T-helper 1 cell treated with Interleukin-12 subunit alpha and Interleukin-12 subunit beta and Interleukin-4 antibody, amounts not matched to agents 30 μg/mL and 1 μg/mL, for 36 hours (primary cell): ENCODE measurements around the gene LRP1B.
"Not testable (repeated sequence)": the region's sequence is repeated elsewhere in the genome, so short reads cannot be mapped to it uniquely, and the experiment has no call there.

Experiments used
- H3K27ac Mint-ChIP-seq: one replicate; pipeline ENCODE4 v1.8.0; 2021; ENCODE audit warnings: mild to moderate bottlenecking, mixed read lengths
- H3K27me3 Mint-ChIP-seq: one replicate; pipeline ENCODE4 v1.8.0; 2021; ENCODE audit warnings: low read depth, mixed read lengths
- H3K36me3 Mint-ChIP-seq: one replicate; pipeline ENCODE4 v1.8.0; 2021; ENCODE audit warnings: low read depth, mixed read lengths
- H3K4me1 Mint-ChIP-seq: one replicate; pipeline ENCODE4 v1.8.0; 2021; ENCODE audit warnings: low read depth, mixed read lengths
- H3K4me3 Mint-ChIP-seq: one replicate; pipeline ENCODE4 v1.8.0; 2021; ENCODE audit warnings: mild to moderate bottlenecking, moderate library complexity, mixed read lengths
- H3K9me3 Mint-ChIP-seq: one replicate; pipeline ENCODE4 v1.8.0; 2021; ENCODE audit warnings: mixed read lengths

LRP1B gene

DNA sequence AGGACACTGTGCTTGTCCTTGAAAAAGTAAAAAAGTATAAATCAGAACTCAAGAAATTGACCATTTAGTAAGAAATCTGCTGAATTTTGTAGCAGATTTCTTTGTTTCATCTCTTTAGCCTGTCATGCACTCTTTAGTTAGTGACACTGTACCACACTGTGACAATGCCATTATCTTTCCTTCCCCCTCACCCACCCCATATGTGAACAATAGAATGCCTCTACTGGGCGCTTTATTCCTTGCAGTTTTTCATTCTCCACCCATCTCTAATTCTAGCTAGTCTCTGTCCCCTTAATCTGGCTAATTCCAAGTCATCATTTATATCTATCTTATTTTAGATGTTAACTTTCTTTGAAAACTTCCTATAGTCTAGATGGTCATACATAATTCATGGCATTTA, 241.0 kb downstream of the LRP1B start:
- Mint-ChIP-seq H3K27me3 (no peaks in the 10 kb centered on the region), H3K4me1 (no peaks in the 10 kb centered on the region), H3K36me3 (no peaks in the 10 kb centered on the region), H3K27ac (no peak overlapping the region), H3K4me3 (no peak overlapping the region), H3K9me3 (peaks cover 3% of the 10 kb centered on the region)

DNA sequence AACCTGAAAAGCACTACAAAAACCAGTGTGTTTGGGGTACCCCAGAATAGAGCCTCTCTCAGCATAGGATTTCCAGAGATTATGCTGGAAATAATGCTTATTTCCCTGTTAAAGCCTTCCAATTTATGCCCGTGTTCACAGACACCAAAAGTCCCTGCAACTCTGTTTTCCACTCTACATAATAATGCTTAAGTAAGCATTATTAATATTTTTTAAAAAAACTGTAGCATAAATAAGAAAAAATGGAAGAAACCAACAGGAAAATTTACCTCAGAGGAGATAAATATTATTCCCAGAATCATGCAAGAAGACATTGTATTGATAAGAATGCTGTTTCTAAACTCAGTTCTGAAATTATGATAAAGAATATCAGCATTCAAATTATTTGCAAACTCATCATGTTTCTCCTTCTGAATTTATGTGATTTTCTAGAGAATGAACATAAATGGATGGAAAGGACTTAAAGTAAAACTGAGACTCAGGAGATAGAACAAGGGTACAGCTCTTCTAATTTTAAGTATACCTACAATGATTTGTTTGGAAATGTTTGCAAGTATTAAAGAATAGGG, 241.7 kb downstream of the LRP1B start:
- Mint-ChIP-seq H3K27ac (no peak overlapping the region), H3K4me3 (no peak overlapping the region), H3K36me3 (no peaks in the 10 kb centered on the region), H3K4me1 (no peaks in the 10 kb centered on the region), H3K27me3 (no peaks in the 10 kb centered on the region), H3K9me3 (peaks cover 3% of the 10 kb centered on the region)

DNA sequence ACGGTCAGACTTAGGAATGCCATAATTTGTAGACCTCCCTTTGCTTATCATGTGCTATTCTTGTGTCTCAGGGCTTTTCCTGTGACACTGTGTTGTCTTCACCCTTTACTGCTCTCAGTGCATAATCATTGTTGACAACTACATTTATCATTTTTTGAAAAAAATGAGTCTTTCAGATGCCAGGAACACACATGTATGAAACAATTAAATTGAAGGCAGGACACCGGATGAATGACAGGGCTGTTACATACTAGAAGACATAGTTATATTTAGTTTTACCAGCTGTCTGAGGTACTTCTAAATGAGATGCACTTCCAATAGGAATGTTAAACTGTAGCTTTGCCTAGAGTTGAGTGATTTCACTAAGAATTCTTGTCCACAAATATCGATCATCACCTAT, 243.5 kb downstream of the LRP1B start:
- no peaks in the 10 kb centered on the region for H3K4me1 Mint-ChIP-seq
- no peaks in the 10 kb centered on the region for H3K27me3 Mint-ChIP-seq
- no peak overlapping the region for H3K27ac Mint-ChIP-seq
- H3K9me3 Mint-ChIP-seq, result peaks cover 3% of the 10 kb centered on the region
- H3K36me3 Mint-ChIP-seq, result no peaks in the 10 kb centered on the region
- no peak overlapping the region for H3K4me3 Mint-ChIP-seq

DNA sequence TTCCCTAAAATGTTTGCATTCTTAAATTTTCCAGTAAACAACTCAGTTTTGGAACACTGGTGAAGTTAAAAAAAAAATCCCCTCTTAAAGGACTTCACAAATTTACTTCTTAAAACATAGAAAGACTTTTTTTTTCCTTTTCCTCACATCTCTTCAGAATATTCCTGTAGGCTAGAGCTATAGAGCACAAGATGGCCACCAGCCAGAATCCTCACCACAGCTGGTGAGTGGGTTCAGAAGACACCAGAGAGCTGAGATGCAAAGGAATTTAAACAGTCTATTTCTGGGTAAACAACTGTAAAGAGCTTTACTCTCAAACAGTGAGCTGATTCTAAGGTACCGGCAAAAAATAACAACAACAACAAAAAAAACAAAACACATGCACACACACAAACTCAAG, 252.8 kb downstream of the LRP1B start:
- Mint-ChIP-seq H3K9me3 (no peaks in the 10 kb centered on the region), H3K36me3 (no peaks in the 10 kb centered on the region), H3K4me1 (no peaks in the 10 kb centered on the region), H3K27ac (no peak overlapping the region), H3K27me3 (no peaks in the 10 kb centered on the region), H3K4me3 (no peak overlapping the region)

DNA sequence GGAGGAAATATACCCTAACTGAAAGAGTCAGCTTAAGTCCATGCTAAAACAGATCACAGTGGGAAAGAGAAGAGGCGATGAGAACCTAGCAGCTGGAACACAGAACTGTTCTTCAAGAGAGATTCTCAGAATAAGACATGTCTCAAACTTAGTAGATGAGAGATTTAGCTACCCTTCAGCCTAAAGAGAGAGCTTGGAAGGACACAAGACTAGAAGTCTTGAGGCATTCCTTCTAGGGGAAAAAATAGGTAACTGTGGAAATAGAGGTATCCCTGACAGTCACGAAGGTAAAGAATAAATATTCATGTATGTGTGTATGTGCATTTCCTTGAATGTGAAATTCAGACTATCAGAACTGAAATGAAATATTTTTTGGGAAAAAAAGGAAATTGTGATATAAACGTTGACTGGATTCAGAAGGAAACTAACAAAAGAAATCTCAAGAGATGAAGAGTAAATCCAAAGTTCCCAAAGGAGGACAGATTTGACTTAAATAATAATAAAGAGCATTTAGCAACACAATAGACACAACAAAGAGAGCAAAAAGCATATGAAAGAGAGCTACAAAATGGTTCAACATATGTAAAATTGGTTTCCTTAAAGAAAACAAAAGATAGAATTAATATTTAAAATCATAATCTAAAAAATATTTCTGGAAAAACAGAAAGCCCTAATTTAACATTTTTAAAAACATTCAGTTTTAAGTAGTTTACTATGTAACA, 258.7 kb downstream of the LRP1B start:
- H3K4me3 Mint-ChIP-seq, result no peak overlapping the region
- H3K27ac Mint-ChIP-seq, result no peak overlapping the region
- no peaks in the 10 kb centered on the region for H3K4me1 Mint-ChIP-seq
- no peaks in the 10 kb centered on the region for H3K36me3 Mint-ChIP-seq
- H3K9me3 Mint-ChIP-seq, result no peaks in the 10 kb centered on the region
- no peaks in the 10 kb centered on the region for H3K27me3 Mint-ChIP-seq

DNA sequence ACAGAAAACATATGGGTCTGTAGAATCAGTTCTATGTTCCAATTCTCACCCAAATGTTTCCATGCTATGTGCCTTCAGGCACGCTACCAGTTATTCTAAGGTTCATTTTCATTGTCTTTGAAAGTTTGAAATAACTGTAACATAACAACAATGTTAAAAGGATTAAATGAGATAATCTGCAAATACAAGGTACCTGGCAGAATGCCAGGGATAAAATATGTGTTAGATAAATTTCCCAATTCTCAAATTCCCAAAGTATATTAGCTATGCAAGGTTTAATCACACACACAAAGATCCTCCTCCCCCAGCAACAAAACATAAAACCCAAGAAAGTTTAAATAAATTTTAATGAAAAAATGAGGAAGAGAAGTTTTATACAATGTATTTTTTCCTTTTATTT, 261.2 kb downstream of the LRP1B start:
- Mint-ChIP-seq H3K9me3 (peaks cover 3% of the 10 kb centered on the region), H3K4me1 (no peaks in the 10 kb centered on the region), H3K4me3 (no peak overlapping the region), H3K27ac (no peak overlapping the region), H3K36me3 (no peaks in the 10 kb centered on the region), H3K27me3 (no peaks in the 10 kb centered on the region)

DNA sequence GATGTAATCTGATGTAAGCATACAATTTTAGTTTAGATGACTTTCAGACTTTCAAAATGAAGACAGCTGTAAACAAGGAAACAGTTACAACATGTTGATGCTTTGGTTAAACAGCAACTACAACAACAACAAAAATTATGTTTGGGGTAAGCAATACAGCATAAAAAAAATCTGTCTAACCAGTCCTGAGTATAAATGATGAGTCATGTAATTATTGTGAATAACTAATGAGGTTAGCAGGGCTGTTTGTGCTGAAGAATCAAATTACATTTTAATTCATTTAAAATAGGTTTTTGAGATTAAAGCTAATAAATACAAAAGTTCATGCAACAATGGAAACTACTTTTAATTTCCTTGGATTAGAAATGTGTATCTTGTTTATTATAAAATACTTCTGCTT, 266.9 kb downstream of the LRP1B start:
- H3K4me1 Mint-ChIP-seq, result no peaks in the 10 kb centered on the region
- no peak overlapping the region for H3K27ac Mint-ChIP-seq
- no peaks in the 10 kb centered on the region for H3K27me3 Mint-ChIP-seq
- H3K36me3 Mint-ChIP-seq, result no peaks in the 10 kb centered on the region
- H3K4me3 Mint-ChIP-seq, result no peak overlapping the region
- peaks cover 9% of the 10 kb centered on the region for H3K9me3 Mint-ChIP-seq

DNA sequence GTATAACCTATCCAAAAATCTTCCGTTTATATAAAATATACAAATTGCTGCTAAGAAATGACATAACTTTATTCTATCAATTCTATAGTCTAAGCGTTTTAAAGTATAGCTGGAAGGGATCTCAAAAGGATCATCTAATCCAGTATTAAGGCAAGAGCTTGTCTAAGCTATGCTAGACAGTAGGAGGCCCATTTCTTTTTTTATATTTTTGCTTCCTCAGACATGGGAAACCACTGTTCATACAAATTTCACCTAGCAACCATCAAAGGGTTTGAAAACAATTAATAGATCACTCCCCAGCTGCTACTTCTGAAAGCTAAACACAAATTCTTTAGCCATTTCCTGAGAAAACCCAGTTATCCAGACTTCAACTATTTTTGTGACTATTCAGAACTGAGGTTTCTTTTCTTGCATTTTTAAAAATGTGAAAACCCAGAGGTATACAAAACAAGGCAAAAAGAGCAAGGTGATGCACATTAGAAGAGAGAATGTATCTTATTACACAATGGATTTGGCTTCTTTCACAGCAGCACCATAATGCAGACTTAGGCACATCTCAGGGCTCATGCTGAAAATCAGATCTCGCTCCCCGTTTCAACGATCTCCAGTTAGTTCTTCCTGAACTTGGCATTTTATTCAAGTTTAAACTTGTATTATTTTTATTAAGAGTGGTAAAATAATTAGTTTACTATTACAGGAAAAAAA, 274.4 kb downstream of the LRP1B start:
- no peak overlapping the region for H3K27ac Mint-ChIP-seq
- peaks cover 3% of the 10 kb centered on the region for H3K9me3 Mint-ChIP-seq
- H3K36me3 Mint-ChIP-seq, result no peaks in the 10 kb centered on the region
- no peaks in the 10 kb centered on the region for H3K4me1 Mint-ChIP-seq
- no peaks in the 10 kb centered on the region for H3K27me3 Mint-ChIP-seq
- H3K4me3 Mint-ChIP-seq, result no peak overlapping the region

DNA sequence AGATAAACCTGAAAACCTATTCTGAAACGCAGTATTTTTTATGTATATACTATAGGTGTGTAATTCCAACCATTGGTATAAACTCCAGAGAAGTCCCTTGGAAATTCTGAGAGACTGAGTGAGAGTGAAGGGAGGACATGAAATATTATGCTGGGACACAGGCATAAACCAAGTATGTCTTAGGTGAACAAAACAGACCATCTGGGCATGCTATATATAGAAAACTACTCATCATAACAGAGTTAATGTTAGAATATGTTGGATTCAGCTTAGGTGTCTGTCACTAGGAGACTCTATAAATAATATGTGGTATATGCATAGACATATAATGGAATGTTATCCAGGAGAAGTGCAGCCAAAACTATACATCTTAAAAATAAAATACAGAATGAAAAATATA, 282.6 kb downstream of the LRP1B start:
- H3K27ac Mint-ChIP-seq, result no peak overlapping the region
- H3K27me3 Mint-ChIP-seq, result no peaks in the 10 kb centered on the region
- no peaks in the 10 kb centered on the region for H3K4me1 Mint-ChIP-seq
- no peak overlapping the region for H3K4me3 Mint-ChIP-seq
- no peaks in the 10 kb centered on the region for H3K36me3 Mint-ChIP-seq
- H3K9me3 Mint-ChIP-seq, result no peaks in the 10 kb centered on the region

DNA sequence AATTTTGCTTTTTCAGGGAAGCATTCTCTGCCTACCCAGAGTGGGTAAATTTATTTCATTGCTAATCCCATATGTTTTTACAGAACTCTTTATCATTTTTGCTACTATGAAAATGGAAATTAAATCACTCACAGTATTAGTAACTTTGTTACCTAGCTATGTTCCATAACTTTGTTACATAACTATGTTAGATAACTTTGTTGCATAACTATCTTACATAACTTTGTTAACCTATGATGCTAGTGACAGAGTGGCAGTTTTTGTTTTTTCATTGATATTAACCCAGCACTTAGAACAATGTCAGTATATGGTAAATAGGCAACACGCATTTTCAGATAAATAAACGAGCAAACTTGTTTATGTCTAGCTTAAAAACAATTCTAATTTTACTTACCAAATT, 286.6 kb downstream of the LRP1B start:
- H3K36me3 Mint-ChIP-seq, result no peaks in the 10 kb centered on the region
- H3K27me3 Mint-ChIP-seq, result no peaks in the 10 kb centered on the region
- H3K27ac Mint-ChIP-seq, result no peak overlapping the region
- H3K9me3 Mint-ChIP-seq, result no peaks in the 10 kb centered on the region
- H3K4me1 Mint-ChIP-seq, result no peaks in the 10 kb centered on the region
- no peak overlapping the region for H3K4me3 Mint-ChIP-seq

DNA sequence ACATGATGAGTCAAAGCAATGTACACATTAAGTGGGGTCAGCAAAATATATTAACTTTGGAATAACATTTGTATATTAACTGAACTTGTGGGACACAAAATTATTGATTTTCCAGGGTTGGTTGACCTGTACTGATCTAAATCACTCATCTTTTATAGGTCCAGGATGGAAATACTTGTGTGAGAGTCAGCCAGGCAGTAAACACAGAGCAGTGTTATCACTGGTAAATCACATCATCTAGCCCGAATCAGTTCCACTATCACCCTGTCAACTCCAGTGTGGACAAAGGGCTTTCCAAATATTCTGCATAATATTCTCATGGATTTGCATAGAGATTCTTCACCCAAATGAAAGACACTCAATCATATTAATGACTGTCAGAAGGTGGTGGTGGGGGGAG, 295.7 kb downstream of the LRP1B start:
- no peaks in the 10 kb centered on the region for H3K9me3 Mint-ChIP-seq
- no peaks in the 10 kb centered on the region for H3K36me3 Mint-ChIP-seq
- no peaks in the 10 kb centered on the region for H3K4me1 Mint-ChIP-seq
- H3K27ac Mint-ChIP-seq, result no peak overlapping the region
- H3K27me3 Mint-ChIP-seq, result no peaks in the 10 kb centered on the region
- H3K4me3 Mint-ChIP-seq, result no peak overlapping the region

DNA sequence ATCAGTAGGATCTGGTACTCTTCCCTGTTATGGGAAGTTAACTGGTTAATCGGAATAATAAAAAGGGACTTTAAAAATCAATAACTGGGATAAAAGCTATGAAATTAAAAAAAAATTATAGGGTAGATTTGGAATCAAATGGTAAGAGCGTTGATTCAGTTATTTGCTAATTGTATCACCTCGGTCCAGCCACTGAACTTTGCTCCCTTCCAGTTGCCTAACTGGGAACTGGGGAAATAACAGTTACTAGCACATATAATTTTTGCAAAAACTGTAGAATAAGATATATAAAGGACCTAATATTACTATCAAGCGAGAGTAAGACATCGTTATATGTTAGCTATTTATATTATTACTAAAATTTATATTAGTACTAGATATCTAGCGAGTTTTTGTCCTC, 302.1 kb downstream of the LRP1B start:
- Mint-ChIP-seq H3K36me3 (no peaks in the 10 kb centered on the region), H3K27ac (no peak overlapping the region), H3K4me1 (no peaks in the 10 kb centered on the region), H3K4me3 (no peak overlapping the region), H3K27me3 (no peaks in the 10 kb centered on the region), H3K9me3 (no peaks in the 10 kb centered on the region)

DNA sequence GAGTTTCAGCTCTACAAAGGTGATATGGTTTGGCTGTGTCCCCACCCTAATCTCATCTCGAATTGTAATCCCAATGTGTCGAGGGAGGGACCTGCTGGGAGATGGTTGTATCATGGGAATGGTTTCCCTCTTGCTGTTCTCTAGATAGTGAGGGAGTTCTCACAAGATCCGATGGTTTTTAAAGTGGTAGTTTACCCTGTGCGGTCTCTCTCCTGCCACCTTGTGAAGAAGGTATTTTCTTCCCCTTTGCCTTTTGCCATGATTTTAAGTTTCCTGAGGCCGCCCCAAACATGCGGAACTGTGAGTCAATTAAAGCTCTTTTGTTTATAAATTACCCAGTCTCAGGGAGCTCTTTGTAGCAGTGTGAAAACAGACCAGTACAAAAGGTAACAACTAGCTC, 306.0 kb downstream of the LRP1B start:
- no peaks in the 10 kb centered on the region for H3K9me3 Mint-ChIP-seq
- no peak overlapping the region for H3K4me3 Mint-ChIP-seq
- no peaks in the 10 kb centered on the region for H3K4me1 Mint-ChIP-seq
- H3K36me3 Mint-ChIP-seq, result no peaks in the 10 kb centered on the region
- no peak overlapping the region for H3K27ac Mint-ChIP-seq
- no peaks in the 10 kb centered on the region for H3K27me3 Mint-ChIP-seq

DNA sequence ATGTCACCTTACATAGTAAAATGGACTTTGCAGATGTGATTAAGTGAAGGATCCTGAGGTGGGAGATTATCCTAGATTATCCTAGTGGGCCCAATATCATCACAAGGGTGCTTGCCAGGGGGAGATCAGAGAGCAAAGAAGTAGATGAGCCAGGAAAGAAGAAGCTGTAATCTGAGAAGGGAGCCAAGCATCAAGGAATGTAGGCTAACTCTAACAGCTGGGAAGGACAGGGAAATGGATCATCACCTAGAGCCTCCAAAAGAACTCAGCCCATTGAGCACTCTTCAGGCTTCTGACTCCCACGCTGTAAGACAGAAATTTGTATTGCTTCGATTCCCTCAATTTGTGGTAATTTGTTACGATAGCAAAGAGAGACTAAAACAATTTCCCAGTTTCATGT, 309.9 kb downstream of the LRP1B start:
- H3K27ac Mint-ChIP-seq, result no peak overlapping the region
- H3K9me3 Mint-ChIP-seq, result peaks cover 5% of the 10 kb centered on the region
- H3K27me3 Mint-ChIP-seq, result no peaks in the 10 kb centered on the region
- no peaks in the 10 kb centered on the region for H3K36me3 Mint-ChIP-seq
- H3K4me3 Mint-ChIP-seq, result no peak overlapping the region
- no peaks in the 10 kb centered on the region for H3K4me1 Mint-ChIP-seq

DNA sequence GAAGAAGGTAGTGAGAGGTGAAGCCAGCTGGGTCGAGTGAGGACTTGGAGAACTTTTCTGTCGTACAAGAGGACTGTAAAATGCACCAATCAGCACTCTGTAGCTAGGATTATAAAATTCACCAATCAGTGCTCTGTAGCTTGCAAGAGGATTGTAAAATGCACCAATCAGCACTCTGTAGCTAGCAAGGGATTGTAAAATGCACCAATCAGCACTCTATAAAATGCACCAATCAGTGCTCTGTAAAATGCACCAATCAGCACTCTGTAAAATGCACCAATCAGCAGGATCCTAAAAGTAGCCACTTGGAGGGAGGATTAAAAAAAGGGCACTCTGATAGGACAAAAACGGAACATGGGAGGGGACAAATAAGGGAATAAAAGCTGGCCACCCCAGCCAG, 315.5 kb downstream of the LRP1B start:
- H3K9me3 Mint-ChIP-seq, result peaks cover 34% of the 10 kb centered on the region
- H3K27ac Mint-ChIP-seq, H3K4me3 Mint-ChIP-seq, H3K4me1 Mint-ChIP-seq, H3K27me3 Mint-ChIP-seq, H3K36me3 Mint-ChIP-seq: not testable (repeated sequence)
